SU-DHL-6 (cell line): Measurements from ENCODE around the gene MAPT.

ENCODE experiments used
- H2AFZ ChIP-seq: fragments of 200-600 bp; sonication (generic); 2 replicates; pipeline ENCODE4 v1.6.1; 2014; ENCODE audit warnings: low read depth, mild to moderate bottlenecking, moderate library complexity, mixed read lengths, antibody characterized with exemption, low read length; ENCODE audit not compliant: severe bottlenecking
- H3F3A ChIP-seq: fragments of 200-600 bp; shearing (Covaris generic); 2 replicates; pipeline ENCODE4 v1.6.0; 2016; ENCODE audit warnings: antibody characterized with exemption, mild to moderate bottlenecking; ENCODE audit not compliant: insufficient read depth
- H3K27ac ChIP-seq: fragments of 200-600 bp; sonication (generic); 2 replicates; pipeline ENCODE4 v1.5.1; 2016; ENCODE audit warnings: low read depth, mild to moderate bottlenecking, low read length, moderate library complexity, mixed read lengths
- H3K27me3 ChIP-seq: fragments of 200-600 bp; sonication (generic), shearing (Covaris generic); 2 replicates; pipeline ENCODE4 v1.6.0; 2014; ENCODE audit warnings: mild to moderate bottlenecking, low read length
- H3K36me3 ChIP-seq: fragments of 200-600 bp; sonication (generic); 2 replicates; pipeline ENCODE4 v1.6.1; 2014; ENCODE audit warnings: mild to moderate bottlenecking, low read length, mixed read lengths
- H3K4me2 ChIP-seq: fragments of 300-600, 200-600 bp; shearing (Covaris generic), sonication (generic); 2 replicates; pipeline ENCODE4 v1.6.0; 2014; ENCODE audit warnings: low read length, low read depth, mild to moderate bottlenecking; ENCODE audit not compliant: poor library complexity, severe bottlenecking
- H3K4me3 ChIP-seq: fragments of 200-600 bp; sonication (generic); 2 replicates; pipeline ENCODE4 v1.5.1; 2014; ENCODE audit warnings: antibody characterized with exemption, low read length, mild to moderate bottlenecking, mixed read lengths; ENCODE audit not compliant: insufficient read depth, poor library complexity, severe bottlenecking
- H3K79me2 ChIP-seq: fragments of 200-600 bp; sonication (generic); 2 replicates; pipeline ENCODE4 v1.6.1; 2014; ENCODE audit warnings: mild to moderate bottlenecking, low read length, moderate library complexity; ENCODE audit not compliant: insufficient read depth
- H3K9ac ChIP-seq: fragments of 200-600 bp; sonication (generic); 2 replicates; pipeline ENCODE4 v1.7.0; 2014; ENCODE audit warnings: mild to moderate bottlenecking, low read length
- H3K9me2 ChIP-seq: fragments of 200-600 bp; sonication (generic); replicated peaks from 2 replicates; pipeline ENCODE4 v1.6.1; 2014; ENCODE audit warnings: low read length; ENCODE audit not compliant: insufficient read depth
- H3K9me3 ChIP-seq: fragments of 200-600 bp; sonication (generic); 2 replicates; pipeline ENCODE4 v1.6.1; 2014; ENCODE audit warnings: low read length, mixed read lengths; ENCODE audit not compliant: insufficient read depth
- H4K20me1 ChIP-seq: fragments of 200-600 bp; sonication (generic); 2 replicates; pipeline ENCODE4 v1.6.1; 2014; ENCODE audit warnings: low read depth, mild to moderate bottlenecking, antibody characterized with exemption, low read length, moderate library complexity, mixed read lengths
- EZH2phosphoT487 ChIP-seq: fragments of 200-600 bp; sonication (generic), shearing (Covaris generic); conservative IDR thresholded peaks from 2 replicates; pipeline ENCODE4 v1.6.1; 2018; ENCODE audit warnings: mild to moderate bottlenecking, antibody characterized with exemption, low read length, moderate library complexity, mixed read lengths
- TF ChIP-seq, protein P1 (sequence below): fragments of 200-600 bp; sonication (generic); IDR thresholded peaks from one replicate; pipeline ENCODE4 v1.5.1; 2017; ENCODE audit warnings: antibody characterized with exemption, mild to moderate bottlenecking, low read length, moderate library complexity; ENCODE audit not compliant: insufficient read depth, poor library complexity, severe bottlenecking

Gene MAPT

DNA sequence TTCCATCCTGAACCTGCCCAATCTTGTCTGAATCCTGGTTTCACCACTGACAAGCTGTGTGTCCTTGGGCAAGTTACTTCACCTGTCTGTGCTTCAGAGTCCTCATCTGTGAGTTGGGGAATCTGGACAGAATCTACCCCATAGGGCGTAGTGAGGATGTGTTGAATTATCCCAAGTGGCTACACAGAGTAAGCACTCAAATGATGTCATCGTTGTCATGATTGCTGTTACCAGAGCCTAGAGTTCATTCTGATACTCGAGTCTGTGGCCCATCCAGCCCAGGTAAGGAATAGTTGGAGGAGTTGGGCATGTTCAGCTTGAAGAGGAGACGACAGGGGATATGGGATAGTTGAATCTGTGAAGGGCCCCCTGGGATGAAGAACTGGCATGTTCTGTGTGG lies 45.9 kb downstream of the MAPT start:
- Histone ChIP-seq H3K79me2 (no peaks in the 10 kb centered on the region), H3K9me3 (no peaks in the 10 kb centered on the region), H3K4me3 (no peak overlapping the region), H3K4me2 (no peak overlapping the region), H3K9me2 (no peaks in the 10 kb centered on the region), H3K9ac (no peak overlapping the region), H3F3A (no peaks in the 10 kb centered on the region), H3K36me3 (no peaks in the 10 kb centered on the region), H3K27me3 (no peaks in the 10 kb centered on the region), H3K27ac (no peak overlapping the region), H4K20me1 (no peaks in the 10 kb centered on the region), H2AFZ (no peak overlapping the region)
- TF ChIP-seq, protein P1, sequence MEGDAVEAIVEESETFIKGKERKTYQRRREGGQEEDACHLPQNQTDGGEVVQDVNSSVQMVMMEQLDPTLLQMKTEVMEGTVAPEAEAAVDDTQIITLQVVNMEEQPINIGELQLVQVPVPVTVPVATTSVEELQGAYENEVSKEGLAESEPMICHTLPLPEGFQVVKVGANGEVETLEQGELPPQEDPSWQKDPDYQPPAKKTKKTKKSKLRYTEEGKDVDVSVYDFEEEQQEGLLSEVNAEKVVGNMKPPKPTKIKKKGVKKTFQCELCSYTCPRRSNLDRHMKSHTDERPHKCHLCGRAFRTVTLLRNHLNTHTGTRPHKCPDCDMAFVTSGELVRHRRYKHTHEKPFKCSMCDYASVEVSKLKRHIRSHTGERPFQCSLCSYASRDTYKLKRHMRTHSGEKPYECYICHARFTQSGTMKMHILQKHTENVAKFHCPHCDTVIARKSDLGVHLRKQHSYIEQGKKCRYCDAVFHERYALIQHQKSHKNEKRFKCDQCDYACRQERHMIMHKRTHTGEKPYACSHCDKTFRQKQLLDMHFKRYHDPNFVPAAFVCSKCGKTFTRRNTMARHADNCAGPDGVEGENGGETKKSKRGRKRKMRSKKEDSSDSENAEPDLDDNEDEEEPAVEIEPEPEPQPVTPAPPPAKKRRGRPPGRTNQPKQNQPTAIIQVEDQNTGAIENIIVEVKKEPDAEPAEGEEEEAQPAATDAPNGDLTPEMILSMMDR = no peak
- no peak for TF ChIP-seq EZH2phosphoT487

DNA sequence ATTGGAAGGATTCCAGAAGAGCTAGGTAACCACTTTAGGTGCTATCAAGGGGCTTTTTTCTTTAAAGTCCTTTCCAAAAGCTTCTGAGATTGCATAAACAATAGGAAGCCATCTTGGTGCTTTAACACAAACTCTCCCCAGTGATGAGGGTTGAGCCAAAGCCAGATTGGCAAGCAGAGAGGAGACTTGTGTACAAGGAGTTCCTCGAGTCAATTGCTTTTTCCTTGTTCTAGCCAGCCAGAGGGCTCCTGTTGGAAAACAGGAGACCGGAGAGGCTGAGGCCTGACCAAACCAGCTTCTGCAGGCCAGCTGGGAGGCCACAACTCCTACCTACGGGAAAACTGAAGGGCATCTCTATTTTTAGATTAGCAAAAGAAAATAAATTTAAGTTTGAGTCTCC lies 46.5 kb downstream of the MAPT start:
- Histone ChIP-seq H2AFZ (no peak overlapping the region), H4K20me1 (no peaks in the 10 kb centered on the region), H3K4me3 (no peak overlapping the region), H3K4me2 (no peak overlapping the region), H3K27ac (no peak overlapping the region), H3K9me2 (no peaks in the 10 kb centered on the region), H3K27me3 (no peaks in the 10 kb centered on the region), H3K36me3 (no peaks in the 10 kb centered on the region), H3K79me2 (no peaks in the 10 kb centered on the region), H3K9ac (no peak overlapping the region), H3F3A (no peaks in the 10 kb centered on the region), H3K9me3 (no peaks in the 10 kb centered on the region)
- TF ChIP-seq, protein P1 = no peak
- no peak for TF ChIP-seq EZH2phosphoT487

DNA sequence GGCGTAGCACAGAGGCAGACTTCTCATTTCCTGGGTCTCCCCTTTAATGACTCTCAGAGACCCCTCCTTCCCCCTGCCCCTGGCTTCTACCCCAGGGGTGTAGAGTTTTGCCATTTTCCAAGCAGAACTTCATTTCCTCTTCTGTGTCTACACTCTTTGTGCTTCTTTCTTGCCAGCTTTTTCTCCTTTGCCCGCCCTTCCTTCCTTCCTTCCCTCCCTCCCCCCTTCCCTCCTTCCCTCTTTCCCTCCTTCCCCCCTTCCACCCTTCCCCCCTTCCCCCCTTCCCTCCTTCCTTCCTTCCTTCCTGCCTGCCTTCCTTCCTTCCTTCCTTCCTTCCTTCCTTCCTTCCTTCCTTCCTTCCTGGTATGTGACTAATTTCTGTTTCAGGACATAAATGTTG lies 47.0 kb downstream of the MAPT start:
- Histone ChIP-seq H2AFZ (no peak overlapping the region), H3K9me2 (no peaks in the 10 kb centered on the region), H3K4me2 (no peak overlapping the region), H3K79me2 (no peaks in the 10 kb centered on the region), H4K20me1 (no peaks in the 10 kb centered on the region), H3K9ac (no peak overlapping the region), H3K9me3 (no peaks in the 10 kb centered on the region), H3F3A (no peaks in the 10 kb centered on the region), H3K36me3 (no peaks in the 10 kb centered on the region), H3K4me3 (no peak overlapping the region), H3K27me3 (no peaks in the 10 kb centered on the region), H3K27ac (no peak overlapping the region)
- no peak for TF ChIP-seq EZH2phosphoT487
- TF ChIP-seq, protein P1 = no peak
